ENCODE data around the gene ARTN.

ARTN gene

GRCh38 chr1:43947874-43948437 lies 14.4 kb downstream of the ARTN start:
- no peak for DNase-seq

DNA sequence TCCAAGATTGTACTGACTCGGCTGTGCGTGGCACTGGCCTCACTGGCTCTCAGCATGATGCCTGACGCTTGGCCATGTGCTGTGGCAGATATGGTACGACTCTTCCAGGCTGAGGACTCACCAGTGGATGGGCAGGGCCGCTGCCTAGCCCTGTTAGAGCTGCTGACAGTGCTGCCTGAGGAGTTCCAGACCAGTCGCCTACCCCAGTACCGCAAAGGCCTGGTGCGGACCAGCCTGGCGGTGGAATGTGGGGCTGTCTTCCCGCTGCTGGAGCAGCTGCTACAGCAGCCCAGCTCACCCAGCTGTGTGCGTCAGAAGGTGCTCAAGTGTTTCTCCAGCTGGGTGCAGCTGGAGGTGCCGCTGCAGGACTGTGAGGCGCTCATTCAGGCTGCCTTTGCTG lies 16.1 kb downstream of the ARTN start:
- DNase-seq, result no peak

GRCh38 chr1:43951021-43951985 lies 17.7 kb downstream of the ARTN start:
- no peak for DNase-seq

- DNase-seq, result no peak
Measured at GRCh38 chr1:43952731-43953346, 19.2 kb downstream of the ARTN start.

DNA sequence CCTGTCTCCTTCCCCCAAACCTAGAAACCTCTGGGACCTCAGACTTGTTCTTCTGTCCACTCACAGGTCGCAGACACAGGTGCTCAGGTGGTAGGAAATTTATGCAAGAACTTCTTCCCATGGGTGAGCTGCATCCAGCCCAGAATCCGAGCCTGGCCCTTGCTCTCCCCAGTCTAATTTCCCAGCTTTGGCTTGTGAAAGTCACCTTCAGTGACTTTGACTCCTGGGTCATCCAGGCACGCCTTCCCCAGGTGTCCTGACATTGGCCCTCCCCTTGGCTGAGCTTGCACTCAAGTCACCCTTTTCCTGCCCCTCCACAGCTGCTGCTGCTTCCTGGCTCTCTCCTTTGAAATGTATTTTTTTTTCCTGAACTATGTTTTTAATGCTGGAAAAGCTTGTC lies 19.8 kb downstream of the ARTN start:
- DNase-seq, result no peak

- no peak for DNase-seq
Measured at GRCh38 chr1:43954036-43954435, 20.4 kb downstream of the ARTN start.

DNA sequence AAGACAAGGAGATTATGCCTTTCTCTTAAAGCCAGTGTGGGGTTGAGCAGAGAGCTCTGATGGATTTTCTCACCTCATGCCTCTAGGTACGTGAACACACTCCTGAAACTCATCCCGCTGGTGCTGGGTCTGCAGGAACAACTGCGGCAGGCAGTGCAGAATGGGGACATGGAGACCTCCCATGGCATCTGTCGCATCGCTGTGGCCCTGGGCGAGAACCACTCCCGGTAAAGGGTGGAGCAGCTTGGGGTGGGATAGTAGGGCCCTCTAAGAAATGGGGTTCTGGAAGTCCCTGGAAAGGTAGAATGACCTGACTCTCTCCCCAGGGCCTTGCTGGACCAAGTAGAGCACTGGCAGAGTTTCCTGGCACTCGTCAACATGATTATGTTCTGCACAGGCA lies 22.6 kb downstream of the ARTN start:
- no peak for DNase-seq

GRCh38 chr1:43957407-43958040 lies 23.9 kb downstream of the ARTN start:
- no peak for DNase-seq

- DNase-seq, result no peak
Measured at GRCh38 chr1:43958351-43959255, 25.0 kb downstream of the ARTN start.

DNA sequence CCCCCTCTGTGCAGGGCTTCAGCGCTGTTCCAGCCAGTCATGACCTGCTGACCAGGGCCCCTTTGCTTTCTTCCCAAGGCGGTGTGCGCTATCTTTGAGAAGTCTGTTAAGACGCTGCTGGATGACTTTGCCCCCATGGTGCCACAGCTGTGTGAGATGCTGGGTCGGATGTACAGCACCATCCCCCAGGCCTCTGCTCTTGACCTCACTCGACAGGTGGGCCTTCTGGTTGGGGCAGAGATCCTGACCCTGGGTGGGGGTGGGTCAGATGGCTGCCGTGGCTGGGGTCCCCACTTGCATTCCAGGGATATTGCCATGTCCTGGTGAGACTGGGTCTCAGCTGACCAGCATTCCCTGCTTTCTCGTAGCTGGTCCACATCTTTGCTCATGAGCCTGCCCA lies 27.2 kb downstream of the ARTN start:
- DNase-seq, result no peak

- no peak for DNase-seq
Measured at GRCh38 chr1:43961692-43962091, 28.1 kb downstream of the ARTN start.

DNA sequence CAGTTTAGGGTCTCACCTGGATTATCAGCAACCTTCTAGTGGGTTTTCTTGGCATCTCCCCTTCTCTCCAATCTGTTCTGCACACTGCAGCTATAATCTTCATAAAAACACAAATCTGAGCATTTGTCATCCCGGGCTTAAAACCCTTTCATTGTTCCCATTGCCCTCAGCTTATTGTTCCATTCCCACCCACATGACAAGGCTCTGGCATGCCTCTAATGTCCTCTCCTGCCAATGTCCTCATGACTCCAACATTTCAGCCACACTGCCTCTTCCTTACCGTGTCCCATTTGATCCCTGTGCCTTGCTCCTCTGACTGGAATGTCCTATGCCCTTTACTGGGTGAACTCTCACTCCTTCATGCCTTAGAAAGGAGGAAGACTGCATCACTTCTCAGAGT lies 28.7 kb downstream of the ARTN start:
- no peak for DNase-seq

GRCh38 chr1:43963006-43963405 lies 29.4 kb downstream of the ARTN start:
- no peak for DNase-seq

DNA sequence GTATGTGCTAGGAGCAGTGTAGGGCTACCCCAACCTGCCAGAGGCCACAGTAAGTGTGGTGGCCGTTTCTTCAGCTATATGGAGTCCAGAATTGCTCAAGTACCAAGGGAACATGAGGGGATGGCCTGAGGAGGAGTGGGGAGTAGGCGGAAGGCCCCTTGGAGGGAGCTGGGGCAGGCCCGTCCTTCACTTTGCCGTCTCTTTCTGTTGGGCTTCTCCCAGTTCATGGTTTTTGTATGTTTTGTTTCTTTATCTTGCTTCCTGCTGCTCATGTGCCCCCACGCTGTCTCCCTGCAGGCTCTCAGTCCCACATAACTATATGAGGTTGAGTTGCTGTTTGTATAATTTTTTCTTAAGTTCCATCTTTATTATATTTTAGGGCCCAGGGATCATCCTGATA lies 30.3 kb downstream of the ARTN start:
- DNase-seq, result no peak

- DNase-seq, result no peak
Measured at GRCh38 chr1:43965316-43965715, 31.7 kb downstream of the ARTN start.

DNA sequence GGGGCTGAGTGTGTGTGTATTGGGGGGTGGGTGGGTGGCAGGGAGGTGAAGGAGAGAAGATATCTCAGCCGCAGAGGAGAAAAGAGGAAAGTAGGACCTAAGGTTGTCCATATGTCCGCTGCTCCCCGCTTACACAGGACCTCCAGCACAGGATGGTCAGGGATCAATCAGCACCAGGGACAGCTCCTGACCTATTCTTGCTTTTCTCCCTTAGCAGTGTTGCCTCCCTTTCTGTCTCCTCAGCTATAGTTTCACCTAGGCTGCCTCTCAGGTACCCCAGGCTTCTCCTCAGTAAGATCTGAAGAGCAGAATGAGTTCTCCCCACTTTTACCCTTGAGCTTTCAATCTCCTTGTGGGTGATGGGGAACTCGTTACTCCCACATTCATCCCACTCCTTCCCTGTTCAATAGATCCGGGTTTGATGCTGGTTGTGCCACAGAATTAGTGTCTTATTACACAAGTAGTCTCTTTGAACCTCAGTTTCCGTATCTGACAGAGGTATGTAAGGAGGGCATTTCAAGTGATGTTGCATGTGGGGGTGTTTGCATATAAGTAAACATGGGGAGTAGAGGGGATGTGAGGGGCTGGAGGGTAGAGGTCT lies 34.8 kb downstream of the ARTN start:
- no peak for DNase-seq

DNA sequence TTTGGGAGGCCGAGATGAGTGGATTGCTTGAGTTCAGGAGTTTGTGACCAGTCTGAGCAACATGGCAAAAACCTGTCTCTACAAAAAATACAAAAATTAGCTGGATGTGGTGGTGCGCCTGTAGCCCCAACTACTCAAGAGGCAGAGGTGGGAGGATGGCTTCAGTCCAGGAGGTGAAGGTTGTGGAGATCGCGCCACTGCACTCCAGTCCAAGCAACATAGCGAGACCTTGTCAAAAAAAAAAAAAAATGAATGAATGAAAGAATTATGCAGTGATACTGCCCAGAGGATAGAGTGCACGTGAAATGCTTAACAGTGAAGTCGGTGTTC lies 35.8 kb downstream of the ARTN start:
- DNase-seq, result no peak

GRCh38 chr1:43969746-43970466 lies 36.3 kb downstream of the ARTN start, which contains the start of gene DPH2:
Gene DPH2 (plus strand): TSS chr1:43970010. CDS start chr1:43970176, 166 bp downstream.
- DNase-seq, result peak; percentile 92

DNA sequence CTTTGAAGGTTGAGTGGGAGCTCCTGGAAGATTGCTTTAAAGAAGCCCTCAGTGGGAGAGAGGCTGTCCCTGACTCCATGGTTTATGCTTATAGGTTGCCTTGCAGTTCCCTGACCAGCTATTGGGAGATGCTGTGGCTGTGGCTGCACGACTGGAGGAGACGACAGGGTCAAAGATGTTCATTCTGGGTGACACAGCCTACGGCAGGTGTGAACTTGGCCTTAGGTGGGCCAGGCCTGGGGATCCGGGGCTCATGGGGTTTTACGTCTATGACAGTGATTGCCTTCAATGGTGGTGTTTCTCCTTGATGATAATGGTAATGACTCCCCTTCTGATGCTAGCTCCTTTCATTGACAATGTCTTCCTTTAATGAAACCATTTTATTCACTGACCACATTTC lies 36.9 kb downstream of the ARTN start:
- DNase-seq, result no peak

GRCh38 chr1:43970911-43971310 lies 37.3 kb downstream of the ARTN start:
- DNase-seq, result no peak

- DNase-seq, result no peak
Measured at GRCh38 chr1:43971336-43971980, 37.9 kb downstream of the ARTN start.

All from T-helper 9 cell (primary cell).